Fibroblast of gingiva (primary cell): Measurements from ENCODE around the gene BMPER.

ENCODE experiments used
- DNase-seq: peaks from one replicate; pipeline ENCODE4 v3.0.0-alpha.2; 2011; ENCODE audit warnings: low read depth

BMPER gene

GRCh38 chr7:33905389-33906032, at the start of gene BMPER:
BMPER (plus strand) TSS chr7:33905539; CDS start chr7:33905614, 75 bp downstream.
- no peak for DNase-seq

DNA sequence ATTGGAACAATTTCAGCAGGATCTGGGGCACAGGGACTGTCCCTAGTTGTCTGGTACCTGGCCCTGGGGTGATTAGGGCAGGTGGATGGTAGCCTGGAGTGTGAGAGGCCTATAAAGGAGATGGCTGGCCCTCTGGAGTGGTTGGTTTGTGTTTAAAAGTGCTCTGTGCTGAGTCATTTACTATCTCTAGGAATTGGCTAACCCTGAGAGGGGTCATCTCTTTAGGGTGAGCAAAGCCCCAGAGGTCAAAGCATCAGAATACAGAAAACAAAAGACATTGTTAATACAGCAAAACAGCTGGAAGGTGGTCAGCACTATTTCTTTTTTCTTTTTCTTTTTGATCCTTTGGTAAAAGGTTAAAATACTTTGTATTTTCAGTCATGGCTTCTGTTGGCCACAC, 43.4 kb upstream of the BMPER start:
- DNase-seq = no peak

- no peak for DNase-seq
These were observed 42.2 kb upstream of the BMPER start for GRCh38 chr7:33862946-33863814.

DNA sequence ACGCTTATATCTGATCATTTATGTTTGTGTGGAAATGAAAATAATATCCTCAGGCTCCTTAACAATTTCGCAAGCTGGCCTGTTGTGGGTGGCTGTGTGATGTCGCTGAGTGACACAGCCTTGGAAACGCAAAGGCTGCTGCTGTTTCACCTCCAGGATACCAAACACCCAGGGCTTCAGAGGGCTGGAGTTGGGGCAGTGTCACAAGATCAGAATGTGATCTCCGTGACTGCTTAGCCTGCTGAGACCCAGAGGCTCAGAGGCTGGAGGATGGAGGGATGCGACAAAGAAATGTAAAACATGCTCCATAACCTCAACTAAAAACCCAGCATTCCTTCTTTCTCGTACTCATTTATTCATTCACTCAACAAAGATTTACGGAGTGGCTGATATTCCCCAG, 37.2 kb upstream of the BMPER start:
- peak; percentile 75 for DNase-seq

DNA sequence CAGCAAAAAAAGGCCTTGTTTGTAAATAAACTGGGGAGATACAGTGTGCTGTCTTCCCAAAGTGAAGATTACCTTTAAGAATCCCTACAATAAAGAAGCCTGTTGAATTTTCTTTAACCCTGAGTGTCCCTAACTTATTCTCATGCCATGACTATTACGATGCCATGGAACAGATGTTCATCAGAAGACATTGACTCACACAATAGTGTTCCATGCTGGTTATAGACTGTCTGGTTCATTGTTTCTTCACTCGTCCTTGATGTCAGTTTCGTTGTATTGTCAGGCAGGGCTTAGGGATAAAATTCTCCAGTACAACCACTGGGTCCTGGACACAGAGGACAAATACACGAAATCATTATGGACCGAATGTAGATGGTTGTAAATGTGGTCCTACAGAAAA, 36.2 kb upstream of the BMPER start:
- DNase-seq = no peak

- no peak for DNase-seq
These were observed 35.2 kb upstream of the BMPER start for GRCh38 chr7:33870120-33870519.

- DNase-seq = no peak
These were observed 32.5 kb upstream of the BMPER start for GRCh38 chr7:33872870-33873269.

GRCh38 chr7:33873518-33873917, 31.8 kb upstream of the BMPER start:
- DNase-seq = no peak

DNA sequence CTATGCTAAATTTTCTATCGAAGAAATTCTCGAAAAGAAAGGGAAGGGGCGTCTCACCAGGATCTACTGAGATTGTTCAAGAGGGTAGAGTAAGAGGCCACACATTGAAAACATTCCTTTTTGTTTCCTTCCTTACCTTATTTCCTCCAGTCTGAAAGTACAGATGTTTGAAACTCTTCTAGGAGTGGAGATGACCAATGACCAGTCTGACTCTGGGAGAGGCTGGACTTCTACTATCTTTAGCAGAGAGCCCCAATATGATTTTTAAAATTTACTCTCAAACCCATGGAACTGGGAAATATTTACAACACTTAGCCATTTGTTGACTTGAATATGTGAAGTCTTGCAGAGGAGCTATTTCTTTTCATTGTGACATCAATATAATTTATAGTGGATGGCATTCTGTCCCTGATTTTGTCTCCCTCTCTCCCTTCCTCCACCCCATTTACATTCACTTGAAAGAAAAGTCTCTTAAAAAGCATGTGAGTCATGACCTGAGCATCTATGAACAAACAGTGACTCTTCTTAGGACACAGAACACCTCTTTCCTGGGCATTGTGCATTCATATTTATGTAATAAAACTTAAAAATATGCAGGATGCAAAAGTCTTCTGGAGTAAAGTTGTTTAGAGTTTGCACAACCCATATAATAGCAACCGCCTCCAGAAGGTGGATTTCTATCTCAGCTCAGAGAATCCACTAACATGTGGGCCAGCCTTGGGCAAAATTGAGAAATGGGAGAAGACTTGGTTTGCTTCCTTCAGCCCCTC, 31.2 kb upstream of the BMPER start:
- peak; percentile 79 for DNase-seq

DNA sequence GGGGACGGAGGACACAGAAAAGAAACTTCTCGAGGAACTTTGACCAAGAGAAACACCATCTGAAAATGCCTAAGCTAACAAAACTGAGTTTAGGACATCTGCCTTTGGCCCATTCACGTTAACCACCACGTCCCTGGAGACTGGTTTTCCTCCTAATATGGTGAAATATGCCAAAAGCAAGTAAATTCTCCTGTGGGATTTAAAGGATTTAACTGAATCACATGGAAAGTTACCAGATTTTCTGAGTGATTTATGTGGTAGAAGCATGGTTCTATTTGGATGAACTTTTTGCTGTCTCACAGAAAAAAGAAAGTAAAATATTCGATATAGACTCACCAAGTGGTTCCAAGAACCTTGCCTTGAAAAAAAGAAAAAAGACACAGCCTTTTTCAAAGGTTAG, 30.4 kb upstream of the BMPER start:
- peak; percentile 98 for DNase-seq

DNA sequence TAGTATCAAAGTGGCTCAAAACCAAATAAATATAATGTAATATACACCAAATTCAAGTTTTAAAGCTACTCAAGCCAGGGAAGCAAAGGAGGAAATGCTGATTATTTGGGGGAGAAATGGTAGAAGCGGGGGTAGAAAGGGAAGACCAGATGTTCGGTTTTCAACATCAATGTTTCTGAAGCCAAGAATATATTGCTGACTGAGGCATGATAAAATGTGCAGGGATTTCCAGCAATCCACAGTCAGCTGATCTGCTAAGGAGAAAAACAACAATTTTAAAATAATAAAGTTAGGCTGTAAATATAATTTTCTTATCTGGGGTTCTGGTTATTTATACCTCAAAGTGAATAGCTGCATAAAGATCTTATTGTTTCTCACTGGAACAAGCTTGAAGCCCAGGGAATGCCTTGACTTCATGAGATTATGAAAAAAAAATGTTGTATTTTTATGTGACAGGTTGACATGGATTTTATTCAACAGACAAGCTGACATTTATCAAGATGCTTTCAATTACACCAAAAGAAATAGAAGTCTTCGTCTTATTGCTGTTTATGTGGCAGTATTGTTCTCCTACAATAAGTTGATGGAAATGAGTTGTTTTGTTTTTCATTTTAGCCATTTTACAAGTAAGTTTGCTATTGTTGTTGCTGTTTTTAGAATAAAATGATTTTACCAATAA, 28.6 kb upstream of the BMPER start:
- DNase-seq = peak; percentile 46

- DNase-seq = no peak
These were observed 24.6 kb upstream of the BMPER start for GRCh38 chr7:33880787-33881186.

GRCh38 chr7:33881316-33881715, 24.0 kb upstream of the BMPER start:
- DNase-seq = no peak

GRCh38 chr7:33882040-33882837, 23.1 kb upstream of the BMPER start:
- DNase-seq = peak; percentile 80

DNA sequence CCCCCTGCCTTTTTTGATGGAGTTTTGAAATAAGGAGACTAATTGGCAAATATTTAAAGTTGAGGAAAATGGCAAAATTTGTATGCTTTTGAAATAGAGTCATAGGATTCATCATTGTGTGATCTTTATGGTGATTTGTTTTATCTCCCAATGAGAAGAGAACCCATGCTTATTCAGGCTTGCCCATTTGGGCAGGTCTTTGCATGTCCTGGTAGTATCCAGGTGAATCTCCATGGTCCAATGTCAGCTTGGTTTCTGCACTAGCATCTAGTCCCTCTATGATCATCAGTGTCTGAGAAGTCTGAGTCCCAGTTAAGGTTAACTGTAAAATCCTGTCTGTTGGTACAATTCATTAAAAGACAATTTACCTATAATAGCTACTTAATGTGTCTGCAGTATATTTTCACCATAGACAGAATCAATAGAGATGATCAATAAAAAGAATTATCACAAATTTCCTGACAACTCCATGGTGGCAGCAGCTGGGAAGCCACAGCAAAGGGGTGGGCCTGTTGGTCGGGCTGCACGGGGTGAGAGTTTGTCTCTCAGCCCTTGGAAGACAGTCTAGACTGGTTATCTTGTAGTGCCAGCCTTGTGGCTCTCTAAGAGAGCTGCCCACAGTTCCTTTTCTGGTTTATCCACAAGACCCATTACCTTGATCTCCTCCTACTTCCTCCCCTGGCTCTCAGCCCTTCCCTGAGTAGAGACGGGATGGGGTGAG, 22.2 kb upstream of the BMPER start:
- DNase-seq = no peak

- no peak for DNase-seq
These were observed 21.7 kb upstream of the BMPER start for GRCh38 chr7:33883671-33883965.

GRCh38 chr7:33885290-33886148, 19.8 kb upstream of the BMPER start:
- peak; percentile 35 for DNase-seq

GRCh38 chr7:33886149-33886623, 19.2 kb upstream of the BMPER start:
- DNase-seq = no peak

GRCh38 chr7:33887266-33887975, 17.9 kb upstream of the BMPER start:
- DNase-seq = no peak
